Stomach (tissue), 4 donors: ENCODE results near the gene FAP.

Experiments
- CTCF ChIP-seq, 7 experiments: fragments of 450-650 bp in 4 of 7; fragments of 200-600 bp in 3 of 7; sonication (generic) in 3 of 7; IDR thresholded peaks; one replicate each; pipeline ENCODE4 v1.5.1; 2016 to 2019; ENCODE audit warnings: antibody characterized with exemption in 7 of 7, control low read depth in 2 of 7, mild to moderate bottlenecking in 1 of 7
- POLR2A ChIP-seq, 4 donors: fragments of 450-650 bp; IDR thresholded peaks; one replicate each; pipeline ENCODE4 v1.6.1; 2016; ENCODE audit warnings: antibody characterized with exemption in 4 of 4, control low read depth in 2 of 4, mild to moderate bottlenecking in 1 of 4, moderate library complexity in 1 of 4

DNA sequence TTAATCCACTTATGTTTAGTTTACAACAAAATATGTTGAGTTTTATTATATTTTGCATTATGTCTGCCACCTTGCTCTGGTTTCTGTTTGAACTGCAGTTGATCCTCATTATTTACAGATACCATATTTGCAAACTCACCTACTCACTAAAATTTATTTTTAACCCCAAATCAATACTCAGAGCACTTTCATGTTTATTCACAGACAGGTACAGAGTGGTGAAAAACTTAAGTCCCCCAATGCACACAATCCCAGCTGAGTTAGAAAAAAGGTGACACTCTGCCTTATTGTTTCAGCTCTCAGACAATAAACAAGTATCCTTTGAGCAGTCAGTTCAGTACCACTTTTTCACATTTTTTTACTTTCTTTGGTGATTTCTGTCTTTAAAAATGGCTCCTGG, 104.9 kb downstream of the FAP start:
- TF ChIP-seq CTCF (IDR thresholded peaks at IDR 0.05): no peak
- no peak for TF ChIP-seq POLR2A (IDR thresholded peaks at IDR 0.05)
